T-helper 17 cell (primary cell): ENCODE data around the gene HRG. TPM values are rescaled to one million over a fixed set of nuclear protein-coding genes. Genes with fewer than 3 reads are reported as not detected.
"Not testable (repeated sequence)": the region's sequence is repeated elsewhere in the genome, so short reads cannot be mapped to it uniquely, and the experiment has no call there.

Source experiments
- ATAC-seq: fragments of 150-1000 bp; cut with Tn5 transposase; 2 replicates; pipeline ENCODE4 v1.10.0; 2021; ENCODE audit warnings: mild to moderate bottlenecking, moderate library complexity
- DNase-seq, 3 donors: peaks; one replicate each; pipeline versions ENCODE4 v3.0.0 to v3.0.0-alpha.2; 2020 to 2021
- H3K9me3 ChIP-seq: one replicate; pipeline ENCODE4 v1.7.0; 2013; ENCODE audit warnings: low read length, mild to moderate bottlenecking; ENCODE audit not compliant: control insufficient read depth, poor library complexity, severe bottlenecking
- H3K27ac Mint-ChIP-seq: one replicate; pipeline ENCODE4 v1.8.0; 2022; ENCODE audit warnings: mild to moderate bottlenecking, moderate library complexity, mixed read lengths
- H3K27me3 Mint-ChIP-seq: one replicate; pipeline ENCODE4 v1.8.0; 2022; ENCODE audit warnings: mixed read lengths
- H3K36me3 Mint-ChIP-seq: one replicate; pipeline ENCODE4 v1.8.0; 2022; ENCODE audit warnings: low read depth, mixed read lengths
- H3K4me1 Mint-ChIP-seq: one replicate; pipeline ENCODE4 v1.8.0; 2022; ENCODE audit warnings: mild to moderate bottlenecking, mixed read lengths
- H3K4me3 Mint-ChIP-seq: one replicate; pipeline ENCODE4 v1.8.0; 2022; ENCODE audit warnings: mild to moderate bottlenecking, moderate library complexity, mixed read lengths
- total RNA-seq, 4 donors: library from RNA in 2 of 4; stranded (reverse) in 2 of 4; gene quantifications; one replicate each; pipeline ENCODE4 v1.2.3 and lab custom pipeline; 2022 to 2026

Gene HRG
- total RNA-seq, 2 donors from 2014 or later: not detected

DNA sequence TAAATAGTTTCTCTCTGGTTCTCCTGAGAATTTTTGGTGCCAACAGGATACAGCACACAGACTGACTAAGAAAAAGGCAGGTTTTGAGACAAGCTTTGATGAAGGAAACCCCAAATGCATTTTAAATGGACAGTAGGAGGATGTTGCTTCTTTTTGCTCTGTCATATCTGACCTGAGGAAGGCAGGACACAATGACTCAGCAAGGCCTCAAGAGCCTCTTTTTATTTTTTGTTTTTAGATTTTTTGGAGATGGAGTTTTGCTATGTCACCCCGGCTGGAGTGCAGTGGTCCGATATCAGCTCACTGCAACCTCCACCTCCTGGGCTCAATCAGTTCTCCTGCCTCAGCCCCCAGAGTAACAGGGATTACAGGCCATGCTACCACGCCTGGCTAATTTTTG lies 34.5 kb downstream of the HRG start:
- Mint-ChIP-seq H3K36me3 (no peaks in the 10 kb centered on the region), H3K27ac (no peak overlapping the region), H3K27me3 (peaks cover 21% of the 10 kb centered on the region), H3K4me3 (no peak overlapping the region), H3K4me1 (no peaks in the 10 kb centered on the region)
- ATAC-seq: no peak
- no peak for DNase-seq
- H3K9me3 ChIP-seq: no peaks in the 10 kb centered on the region

GRCh38 chr3:186702451-186702850 lies 36.6 kb downstream of the HRG start:
- H3K27me3 Mint-ChIP-seq: peaks cover 26% of the 10 kb centered on the region
- H3K4me3 Mint-ChIP-seq, H3K27ac Mint-ChIP-seq, H3K36me3 Mint-ChIP-seq, H3K4me1 Mint-ChIP-seq, DNase-seq, ATAC-seq, H3K9me3 ChIP-seq: not testable (repeated sequence)

GRCh38 chr3:186705882-186706780 lies 40.3 kb downstream of the HRG start:
- Mint-ChIP-seq H3K4me1 (peaks cover 11% of the 10 kb centered on the region), H3K36me3 (peaks cover 8% of the 10 kb centered on the region), H3K4me3 (no peak overlapping the region), H3K27ac (no peak overlapping the region), H3K27me3 (peaks cover 44% of the 10 kb centered on the region)
- DNase-seq (no peak), ATAC-seq (peak; percentile 98)
- no peaks in the 10 kb centered on the region for H3K9me3 ChIP-seq

- Mint-ChIP-seq H3K4me3 (no peak overlapping the region), H3K4me1 (peaks cover 11% of the 10 kb centered on the region), H3K27me3 (peaks cover 59% of the 10 kb centered on the region), H3K36me3 (peaks cover 16% of the 10 kb centered on the region), H3K27ac (no peak overlapping the region)
- ATAC-seq: no peak
- no peaks in the 10 kb centered on the region for H3K9me3 ChIP-seq
- DNase-seq: no peak
These were observed 43.3 kb downstream of the HRG start for GRCh38 chr3:186708983-186709679.

DNA sequence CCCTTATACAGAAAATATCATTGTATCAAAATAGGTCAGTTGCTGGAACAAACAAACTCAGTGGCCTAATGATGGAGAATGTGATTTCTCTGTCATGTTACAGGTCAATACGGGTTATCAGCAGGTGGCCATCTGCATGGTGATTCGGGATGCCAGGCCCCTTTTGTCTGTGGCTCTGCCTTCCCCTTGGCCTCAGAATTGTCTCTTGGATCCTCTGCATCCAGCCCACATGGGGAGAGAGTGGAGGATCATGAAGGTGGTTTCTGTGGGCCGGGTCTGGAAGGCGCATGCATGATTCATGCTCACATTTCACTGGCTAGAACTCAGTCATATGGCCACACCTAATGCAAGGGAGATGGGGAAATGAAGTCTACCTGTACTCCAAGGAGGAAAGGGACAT lies 44.9 kb downstream of the HRG start:
- H3K27ac Mint-ChIP-seq, DNase-seq, ATAC-seq, H3K4me3 Mint-ChIP-seq, H3K9me3 ChIP-seq: not testable (repeated sequence)
- Mint-ChIP-seq H3K4me1 (peaks cover 13% of the 10 kb centered on the region), H3K27me3 (peaks cover 58% of the 10 kb centered on the region), H3K36me3 (peaks cover 16% of the 10 kb centered on the region)

DNA sequence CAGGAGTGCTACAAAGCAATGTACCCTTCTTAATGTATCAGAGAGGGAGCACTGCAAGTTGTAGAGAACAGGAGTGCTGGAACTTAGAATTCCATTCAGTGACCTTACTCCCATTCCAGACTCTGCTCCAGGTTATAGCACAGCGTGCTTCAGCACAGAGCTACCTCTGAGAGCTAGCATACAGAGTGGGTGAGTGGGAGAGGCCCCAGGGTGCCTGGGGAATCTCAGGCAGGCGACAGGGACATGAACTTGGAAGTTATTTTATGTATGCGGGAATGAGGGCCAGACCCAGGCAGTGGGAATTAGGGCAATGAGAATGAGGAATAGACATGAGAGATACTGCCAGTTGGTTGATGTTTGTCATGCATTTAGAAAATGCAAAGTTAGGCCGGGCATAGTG lies 47.7 kb downstream of the HRG start:
- DNase-seq (no peak), ATAC-seq (no peak)
- Mint-ChIP-seq H3K36me3 (peaks cover 10% of the 10 kb centered on the region), H3K27me3 (peaks cover 46% of the 10 kb centered on the region), H3K27ac (no peak overlapping the region), H3K4me1 (peaks cover 2% of the 10 kb centered on the region), H3K4me3 (no peak overlapping the region)
- H3K9me3 ChIP-seq: no peaks in the 10 kb centered on the region

DNA sequence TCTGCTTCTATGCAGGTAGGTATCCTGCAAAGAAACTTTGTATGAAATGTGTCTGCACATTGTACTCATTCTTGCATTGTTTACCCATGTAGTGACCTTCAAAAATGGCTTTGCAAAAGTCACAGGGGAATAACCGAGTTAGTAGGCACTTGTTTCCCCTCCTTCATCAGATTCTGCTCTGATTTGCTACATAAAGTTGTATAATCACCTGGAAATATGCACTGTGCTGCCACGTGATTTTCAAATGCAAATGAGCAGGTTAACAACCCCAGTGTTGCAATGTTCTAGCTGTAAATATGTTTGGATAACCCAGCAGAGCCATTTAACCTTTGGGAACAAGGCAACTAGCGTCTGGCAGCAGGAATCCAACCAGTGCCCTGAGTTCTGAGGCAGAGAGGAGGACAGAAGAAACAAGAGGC lies 51.2 kb downstream of the HRG start, which contains the start of gene KNG1:
KNG1 (plus strand) TSS at position 321 of the 419 bp plus-strand sequence. CDS start 184 bp downstream, outside the sequence.
- H3K36me3 Mint-ChIP-seq: peaks cover 5% of the 10 kb centered on the region

GRCh38 chr3:186719945-186720739 lies 54.3 kb downstream of the HRG start:
- Mint-ChIP-seq H3K27ac (no peak overlapping the region), H3K4me1 (no peaks in the 10 kb centered on the region), H3K27me3 (peaks cover 2% of the 10 kb centered on the region), H3K36me3 (no peaks in the 10 kb centered on the region), H3K4me3 (no peak overlapping the region)
- H3K9me3 ChIP-seq: no peaks in the 10 kb centered on the region
- DNase-seq (no peak), ATAC-seq (no peak)

More for the DNA sequence above, 51.2 kb downstream of the HRG start, which contains the start of gene KNG1:
- DNase-seq (no peak), ATAC-seq (no peak)
- peaks cover 24% of the 10 kb centered on the region for H3K27me3 Mint-ChIP-seq
- no peak within 1 kb of the TSS for H3K4me3 Mint-ChIP-seq
- H3K27ac Mint-ChIP-seq: peak within 1 kb of the TSS; percentile 14
- H3K4me1 Mint-ChIP-seq: peaks cover 2% of the 10 kb centered on the region
- no peaks in the 10 kb centered on the region for H3K9me3 ChIP-seq

- ATAC-seq: no peak
- no peak for DNase-seq
- Mint-ChIP-seq H3K36me3 (no peaks in the 10 kb centered on the region), H3K4me1 (no peaks in the 10 kb centered on the region), H3K27ac (peak overlapping the region; percentile 74), H3K27me3 (no peaks in the 10 kb centered on the region), H3K4me3 (no peak overlapping the region)
- no peaks in the 10 kb centered on the region for H3K9me3 ChIP-seq
These were observed 56.6 kb downstream of the HRG start for GRCh38 chr3:186722457-186722856.

DNA sequence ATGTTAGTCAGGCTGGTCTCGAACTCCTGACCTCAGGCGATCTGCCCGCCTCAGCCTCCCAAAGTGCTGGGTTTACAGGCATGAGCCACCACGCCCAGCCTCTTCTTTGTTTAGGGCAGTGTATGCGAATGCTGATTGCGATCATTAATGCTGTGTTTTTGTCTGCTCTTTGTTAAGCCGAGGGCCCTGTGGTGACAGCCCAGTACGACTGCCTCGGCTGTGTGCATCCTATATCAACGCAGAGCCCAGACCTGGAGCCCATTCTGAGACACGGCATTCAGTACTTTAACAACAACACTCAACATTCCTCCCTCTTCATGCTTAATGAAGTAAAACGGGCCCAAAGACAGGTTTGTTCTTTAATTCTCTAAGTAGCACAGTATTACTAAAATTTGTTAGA lies 59.1 kb downstream of the HRG start:
- Mint-ChIP-seq H3K27me3 (no peaks in the 10 kb centered on the region), H3K4me1 (no peaks in the 10 kb centered on the region)
- DNase-seq: no peak

More for the DNA sequence above, 59.1 kb downstream of the HRG start:
- Mint-ChIP-seq H3K36me3 (no peaks in the 10 kb centered on the region), H3K4me3 (no peak overlapping the region), H3K27ac (no peak overlapping the region)
- ATAC-seq: no peak
- no peaks in the 10 kb centered on the region for H3K9me3 ChIP-seq
